ENCODE measurements around the gene DHRS2. TPM values are rescaled to one million over a fixed set of nuclear protein-coding genes. Genes with fewer than 3 reads are reported as not detected.

DHRS2 gene
- polyA plus RNA-seq, 2 of the 4 experiments (the other 2 are of a cell fraction): 2.3 to 10.7 TPM

- no peak overlapping the region for H3K4me3 ChIP-seq
- 21% methylated on average over 1 of the region's 1 CpG for WGBS (ENCODE audit: missing lambda C conversion rate)
- no peak overlapping the region for H3K27ac ChIP-seq
- DNase-seq (ENCODE audit: low read depth in 1 of 2, low spot score in 1 of 2) (no peak), FAIRE-seq (no peak), ATAC-seq (no peak)
- H3K9me3 ChIP-seq: no peaks in the 10 kb centered on the region
- H3K4me2 ChIP-seq: no peak overlapping the region
- ChIA-PET POLR2A (no interaction called here), CTCF (interaction anchor here (0.8 to 2.0 kb wide), 4 partner anchors 12 to 239 kb away, joined by 3 to 5 read pairs (median 4); no protein-coding TSS in a partner anchor)
- no peaks in the 10 kb centered on the region for H3K4me1 ChIP-seq
- TF ChIP-seq HOXB13 (CRISPR knock-in tag; IDR thresholded peaks at IDR 0.05; ENCODE audit: low read depth) (no peak), USF2 (IDR thresholded peaks at IDR 0.05) (no peak), POLR2A (IDR thresholded peaks at IDR 0.05; ENCODE audit: low read length) (no peak), BHLHE40 (IDR thresholded peaks at IDR 0.05; ENCODE audit: low read depth, low read length) (no peak), PBX3 (IDR thresholded peaks at IDR 0.05) (no peak), ZC3H11A (IDR thresholded peaks at IDR 0.05) (no peak), CBX2 (IDR thresholded peaks at IDR 0.05; ENCODE audit: borderline replicate concordance, low read depth) (no peak), SREBF2 (IDR thresholded peaks at IDR 0.05) (no peak), ESRRA (IDR thresholded peaks at IDR 0.05; ENCODE audit: borderline replicate concordance, low read length) (no peak), CHD2 (IDR thresholded peaks at IDR 0.05; ENCODE audit: low read length, partially characterized antibody) (no peak), RCOR1 (IDR thresholded peaks at IDR 0.05; ENCODE audit: low read depth, low read length) (no peak), TP53 (CRISPR knock-in tag; IDR thresholded peaks at IDR 0.05) (no peak), NFE2L2 (conservative IDR thresholded peaks at IDR 0.05; ENCODE audit: low read length) (no peak), HMGXB4 (CRISPR knock-in tag; IDR thresholded peaks at IDR 0.05; ENCODE audit: borderline replicate concordance) (no peak), HOXB5 (CRISPR knock-in tag; IDR thresholded peaks at IDR 0.05) (no peak), MAFK (IDR thresholded peaks at IDR 0.05; ENCODE audit: partially characterized antibody) (no peak), RAD21 (conservative IDR thresholded peaks at IDR 0.05 in 1 of 2, IDR thresholded peaks at IDR 0.05 in 1 of 2) (no peak), ZSCAN20 (CRISPR knock-in tag; IDR thresholded peaks at IDR 0.05) (no peak)
- TF ChIP-seq, protein P1, sequence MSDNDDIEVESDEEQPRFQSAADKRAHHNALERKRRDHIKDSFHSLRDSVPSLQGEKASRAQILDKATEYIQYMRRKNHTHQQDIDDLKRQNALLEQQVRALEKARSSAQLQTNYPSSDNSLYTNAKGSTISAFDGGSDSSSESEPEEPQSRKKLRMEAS (IDR thresholded peaks at IDR 0.05): no peak
These were observed 36.0 kb downstream of the DHRS2 start for GRCh38 chr14:23672200-23672599.

GRCh38 chr14:23675337-23675736 lies 39.2 kb downstream of the DHRS2 start:
- no peak for TF ChIP-seq CHD4 (IDR thresholded peaks at IDR 0.05; ENCODE audit: borderline replicate concordance)
- no peak for TF ChIP-seq EP300 (IDR thresholded peaks at IDR 0.05)
- TF ChIP-seq KDM5A (IDR thresholded peaks at IDR 0.05): no peak
- TF ChIP-seq NPAS2 (CRISPR knock-in tag; IDR thresholded peaks at IDR 0.05; ENCODE audit: borderline replicate concordance): no peak
- TF ChIP-seq POLR2AphosphoS2 (conservative IDR thresholded peaks at IDR 0.05; ENCODE audit: low read length): no peak
- TF ChIP-seq RNF2 (IDR thresholded peaks at IDR 0.05; ENCODE audit: borderline replicate concordance, low read depth): no peak

More at GRCh38 chr14:23675337-23675736, 39.2 kb downstream of the DHRS2 start:
- Histone ChIP-seq H3K4me1 (no peaks in the 10 kb centered on the region), H3K4me3 (no peak overlapping the region), H3K4me2 (no peak overlapping the region), H3K9me3 (no peaks in the 10 kb centered on the region), H3K27ac (no peak overlapping the region)
- DNase-seq (ENCODE audit: low read depth in 1 of 2, low spot score in 1 of 2): no peak
- no peak for ATAC-seq
- POLR2A ChIA-PET: no interaction called here
- CTCF ChIA-PET: interaction anchor here (1.3 to 1.4 kb wide), 2 partner anchors 10 to 43 kb away, joined by 4 to 7 read pairs; no protein-coding TSS in a partner anchor
- no peak for FAIRE-seq
- 8% methylated on average over 2 of the region's 2 CpGs for WGBS (ENCODE audit: missing lambda C conversion rate)
